Colonic mucosa (tissue), 4 donors: ENCODE results near the gene DPEP2. TPM values are rescaled to one million over a fixed set of nuclear protein-coding genes. Genes with fewer than 3 reads are reported as not detected.
"Not testable (repeated sequence)": the region's sequence is repeated elsewhere in the genome, so short reads cannot be mapped to it uniquely, and the experiment has no call there.

Experiments used
- DNase-seq: peaks from one replicate; pipeline ENCODE4 v3.0.0-alpha.2; 2020
- H3K27ac ChIP-seq: fragments of 200-600 bp; one replicate; pipeline ENCODE4 v1.8.0; 2021
- H3K27me3 ChIP-seq: fragments of 200-600 bp; one replicate; pipeline ENCODE4 v1.8.0; 2021
- H3K36me3 ChIP-seq: fragments of 200-600 bp; one replicate; pipeline ENCODE4 v1.8.0; 2021
- H3K4me1 ChIP-seq: fragments of 200-600 bp; one replicate; pipeline ENCODE4 v1.8.0; 2021; ENCODE audit warnings: mild to moderate bottlenecking
- H3K4me3 ChIP-seq: fragments of 200-600 bp; one replicate; pipeline ENCODE4 v1.8.0; 2021
- H3K9ac ChIP-seq, 2 donors: one replicate each; pipeline ENCODE4 v1.7.0; 2013; ENCODE audit warnings: control low read depth in 2 of 2, low read depth in 2 of 2, low read length in 2 of 2
- H3K9me3 ChIP-seq: fragments of 200-600 bp; one replicate; pipeline ENCODE4 v1.8.0; 2021
- intact Hi-C: fragments of 100-400 bp; cut with DNase I; formaldehyde crosslinking; loops from one replicate; pipeline ENCODE4 v1.14.1; 2022
- total RNA-seq, 2 donors: library from RNA; stranded (reverse); fragmentation: NEBNext Ultra II Directional in 1 of 2; extraction: Animal tissue kit (Norgen Biotek cat#: 25700) in 1 of 2; gene quantifications; one replicate each; pipeline ENCODE4 v1.2.1, GENCODE V29; 2021
- TF ChIP-seq, protein P1 (sequence below): fragments of 200-600 bp; IDR thresholded peaks from one replicate; pipeline ENCODE4 v1.8.0; 2022; ENCODE audit warnings: antibody characterized with exemption, mild to moderate bottlenecking
- donor health status: healthy.
- donor health status: DM: no; HTN: no; CAD: no.
- donor health status: DM: no; HTN: no; CAD: no.

Gene DPEP2, protein sequence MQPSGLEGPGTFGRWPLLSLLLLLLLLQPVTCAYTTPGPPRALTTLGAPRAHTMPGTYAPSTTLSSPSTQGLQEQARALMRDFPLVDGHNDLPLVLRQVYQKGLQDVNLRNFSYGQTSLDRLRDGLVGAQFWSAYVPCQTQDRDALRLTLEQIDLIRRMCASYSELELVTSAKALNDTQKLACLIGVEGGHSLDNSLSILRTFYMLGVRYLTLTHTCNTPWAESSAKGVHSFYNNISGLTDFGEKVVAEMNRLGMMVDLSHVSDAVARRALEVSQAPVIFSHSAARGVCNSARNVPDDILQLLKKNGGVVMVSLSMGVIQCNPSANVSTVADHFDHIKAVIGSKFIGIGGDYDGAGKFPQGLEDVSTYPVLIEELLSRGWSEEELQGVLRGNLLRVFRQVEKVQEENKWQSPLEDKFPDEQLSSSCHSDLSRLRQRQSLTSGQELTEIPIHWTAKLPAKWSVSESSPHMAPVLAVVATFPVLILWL
- under 1 TPM; 0.88 to 0.96 TPM for total RNA-seq

DNA sequence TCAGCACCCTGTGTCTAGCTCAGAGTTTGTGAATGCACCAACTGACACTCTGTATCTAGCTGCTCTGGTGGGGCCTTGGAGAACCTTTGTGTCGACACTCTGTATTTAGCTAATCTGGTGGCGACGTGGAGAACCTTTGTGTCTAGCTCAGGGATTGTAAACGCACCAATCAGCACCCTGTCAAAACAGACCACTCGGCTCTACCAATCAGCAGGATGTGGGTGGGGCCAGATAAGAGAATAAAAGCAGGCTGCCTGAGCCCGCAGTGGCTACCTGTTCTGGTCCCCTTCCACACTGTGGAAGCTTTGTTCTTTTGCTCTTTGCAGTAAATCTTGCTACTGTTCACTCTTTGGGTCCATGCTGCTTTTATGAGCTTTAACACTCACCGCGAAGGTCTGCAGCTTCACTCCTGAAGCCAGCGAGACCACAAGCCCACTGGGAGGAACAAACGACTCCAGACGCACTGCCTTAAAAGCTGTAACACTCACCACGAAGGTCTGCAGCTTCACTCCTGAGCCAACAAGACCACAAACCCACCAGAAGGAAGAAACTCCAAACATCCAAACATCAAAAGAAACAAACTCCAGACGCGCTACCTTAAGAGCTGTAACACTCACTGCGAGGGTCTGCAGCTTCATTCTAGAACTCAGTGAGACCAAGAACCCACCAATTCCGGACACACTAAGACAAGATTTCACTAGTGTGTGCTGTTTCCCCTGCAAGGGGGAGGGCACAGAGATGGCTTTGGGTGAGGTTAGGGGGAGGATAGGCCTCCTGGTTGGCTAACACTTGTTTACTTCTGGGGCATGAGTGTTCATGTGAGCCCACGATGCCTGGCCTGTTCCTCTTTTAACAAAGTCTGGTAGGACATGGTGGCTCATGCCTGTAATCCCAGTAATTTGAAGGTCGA, at the start of gene DPEP2:
DPEP2 (minus strand) TSS at position 706 of the 910 bp plus-strand sequence. CDS start 6,272 bp downstream, outside the sequence.
- Histone ChIP-seq H3K27ac (peak within 1 kb of the TSS; percentile 34), H3K4me3 (peak within 1 kb of the TSS; percentile 0), H3K9ac (peak within 1 kb of the TSS in 1 of 2 donors; percentile 58)
- H3K27me3 ChIP-seq, H3K9me3 ChIP-seq, H3K36me3 ChIP-seq, H3K4me1 ChIP-seq: not testable (repeated sequence)
- DNase-seq: peak; percentile 31
- intact Hi-C loops: loop anchor here (10.0 kb wide), 1 partner anchor 236 kb away; the partner anchor contains the start of gene ESRP2

DNA sequence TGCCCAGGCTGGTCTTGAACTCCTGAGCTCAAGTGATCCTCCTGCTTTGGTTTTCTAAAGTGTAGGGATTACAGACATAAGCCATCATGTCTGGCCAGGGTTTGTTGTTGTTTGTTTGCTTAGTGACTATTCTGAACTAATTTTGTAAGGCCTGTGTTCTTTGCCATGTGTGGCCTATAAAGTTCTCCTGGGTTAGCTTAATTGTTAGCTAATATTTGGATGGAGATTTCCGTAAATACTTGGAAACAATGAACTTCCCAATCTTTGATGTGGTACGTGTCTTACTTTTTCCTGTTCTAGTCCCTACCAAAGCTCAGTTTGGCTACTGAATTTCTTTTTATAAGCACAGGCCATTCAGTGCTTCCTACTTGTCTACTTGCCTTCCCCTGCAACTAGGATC, 48.7 kb upstream of the DPEP2 start:
- H3K4me3 ChIP-seq: no peak overlapping the region
- TF ChIP-seq, protein P1, sequence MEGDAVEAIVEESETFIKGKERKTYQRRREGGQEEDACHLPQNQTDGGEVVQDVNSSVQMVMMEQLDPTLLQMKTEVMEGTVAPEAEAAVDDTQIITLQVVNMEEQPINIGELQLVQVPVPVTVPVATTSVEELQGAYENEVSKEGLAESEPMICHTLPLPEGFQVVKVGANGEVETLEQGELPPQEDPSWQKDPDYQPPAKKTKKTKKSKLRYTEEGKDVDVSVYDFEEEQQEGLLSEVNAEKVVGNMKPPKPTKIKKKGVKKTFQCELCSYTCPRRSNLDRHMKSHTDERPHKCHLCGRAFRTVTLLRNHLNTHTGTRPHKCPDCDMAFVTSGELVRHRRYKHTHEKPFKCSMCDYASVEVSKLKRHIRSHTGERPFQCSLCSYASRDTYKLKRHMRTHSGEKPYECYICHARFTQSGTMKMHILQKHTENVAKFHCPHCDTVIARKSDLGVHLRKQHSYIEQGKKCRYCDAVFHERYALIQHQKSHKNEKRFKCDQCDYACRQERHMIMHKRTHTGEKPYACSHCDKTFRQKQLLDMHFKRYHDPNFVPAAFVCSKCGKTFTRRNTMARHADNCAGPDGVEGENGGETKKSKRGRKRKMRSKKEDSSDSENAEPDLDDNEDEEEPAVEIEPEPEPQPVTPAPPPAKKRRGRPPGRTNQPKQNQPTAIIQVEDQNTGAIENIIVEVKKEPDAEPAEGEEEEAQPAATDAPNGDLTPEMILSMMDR: no peak
- no peaks in the 10 kb centered on the region for H3K36me3 ChIP-seq
- H3K9ac ChIP-seq: no peak overlapping the region
- no peak for DNase-seq
- no peaks in the 10 kb centered on the region for H3K27me3 ChIP-seq
- H3K27ac ChIP-seq: no peak overlapping the region
- intact Hi-C loops: no loop called here
- no peaks in the 10 kb centered on the region for H3K9me3 ChIP-seq
- H3K4me1 ChIP-seq: no peaks in the 10 kb centered on the region

DNA sequence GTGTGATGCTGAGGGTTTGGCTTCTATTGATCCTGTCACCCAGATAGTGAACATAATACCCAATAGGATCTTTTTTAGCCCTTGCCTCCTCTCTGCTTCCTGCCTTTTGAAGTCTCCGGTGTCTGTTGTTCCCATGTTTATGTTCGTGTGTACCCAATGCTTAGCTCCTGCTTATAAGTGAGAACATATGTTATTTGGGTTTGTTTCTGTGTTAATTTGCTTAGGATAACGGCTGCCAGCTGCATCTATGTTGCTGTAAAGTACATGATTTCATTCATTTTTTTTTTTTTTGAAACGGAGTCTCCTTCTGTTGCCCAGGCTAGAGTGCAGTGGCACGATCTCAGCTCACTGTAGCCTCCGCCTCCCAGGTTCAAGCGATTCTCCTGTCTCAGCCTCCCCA, 46.8 kb upstream of the DPEP2 start:
- TF ChIP-seq, protein P1: no peak
- DNase-seq: no peak
- H3K27ac ChIP-seq: no peak overlapping the region
- no peak overlapping the region for H3K9ac ChIP-seq
- intact Hi-C loops: no loop called here
- no peaks in the 10 kb centered on the region for H3K9me3 ChIP-seq
- no peaks in the 10 kb centered on the region for H3K36me3 ChIP-seq
- H3K4me1 ChIP-seq: no peaks in the 10 kb centered on the region
- no peak overlapping the region for H3K4me3 ChIP-seq
- no peaks in the 10 kb centered on the region for H3K27me3 ChIP-seq

DNA sequence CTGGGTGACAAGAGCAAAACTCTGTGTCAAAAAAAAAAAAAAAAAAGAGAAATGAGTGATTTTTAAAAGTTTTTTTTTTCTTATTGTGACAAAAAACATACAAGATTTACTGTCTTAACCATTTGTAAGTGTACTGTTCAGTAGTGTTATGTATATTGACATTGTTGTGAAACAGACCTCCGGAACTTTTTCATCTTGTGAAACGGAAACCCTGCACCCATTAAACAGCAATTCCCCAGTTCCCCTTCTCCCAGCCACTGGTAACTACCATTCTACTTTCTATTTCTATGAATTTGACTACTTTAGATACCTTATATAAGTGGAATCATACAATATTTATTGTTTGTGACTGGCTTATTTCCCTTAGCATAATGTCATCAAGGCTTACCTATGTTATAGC, 42.5 kb upstream of the DPEP2 start:
- no peak overlapping the region for H3K9ac ChIP-seq
- no peaks in the 10 kb centered on the region for H3K9me3 ChIP-seq
- no peaks in the 10 kb centered on the region for H3K36me3 ChIP-seq
- TF ChIP-seq, protein P1: no peak
- no peak overlapping the region for H3K27ac ChIP-seq
- no peak for DNase-seq
- no peaks in the 10 kb centered on the region for H3K4me1 ChIP-seq
- no peak overlapping the region for H3K4me3 ChIP-seq
- intact Hi-C loops: loop anchor here (5.0 kb wide), 1 partner anchor 49 kb away; no protein-coding TSS in a partner anchor
- no peaks in the 10 kb centered on the region for H3K27me3 ChIP-seq

DNA sequence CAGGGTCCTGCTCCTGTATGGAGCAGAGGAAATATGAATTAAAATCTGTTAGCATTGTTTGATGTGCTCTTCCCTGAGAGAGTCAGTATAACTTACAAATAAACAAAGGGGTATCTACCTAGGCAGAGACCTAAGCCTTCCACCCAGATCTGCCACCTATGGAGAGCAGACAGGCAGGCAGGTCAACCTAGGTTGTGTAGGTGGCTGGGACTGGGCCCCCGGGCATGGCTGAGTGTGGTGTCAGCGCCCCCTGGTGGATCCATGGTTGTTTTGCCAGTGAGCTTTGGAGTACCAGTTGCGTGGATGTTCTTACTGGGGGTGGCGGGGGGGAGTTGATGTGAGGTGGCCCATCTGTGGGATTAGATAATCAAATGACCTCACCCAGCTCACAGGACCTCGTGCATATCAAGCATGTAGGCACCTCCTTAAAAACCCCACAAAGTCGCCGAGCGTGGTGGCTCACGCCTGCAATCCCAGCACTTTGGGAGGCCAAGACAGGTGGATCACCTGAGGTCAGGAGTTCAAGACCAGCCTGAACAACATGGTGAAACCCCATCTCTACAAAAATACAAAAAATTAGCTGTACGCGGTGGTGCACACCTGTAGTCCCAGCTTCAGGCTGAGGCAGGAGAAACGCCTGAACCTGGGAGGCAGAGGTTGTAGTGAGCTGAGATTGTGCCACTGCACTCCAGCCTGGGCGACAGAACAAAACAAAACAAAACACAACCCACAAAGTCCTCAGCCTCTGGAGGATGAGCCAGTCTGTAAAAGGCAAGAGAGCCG, 41.4 kb upstream of the DPEP2 start:
- peak; percentile 88 for DNase-seq

More for the DNA sequence above, 41.4 kb upstream of the DPEP2 start:
- H3K4me1 ChIP-seq: no peaks in the 10 kb centered on the region
- intact Hi-C loops: loop anchor here (5.0 kb wide), 1 partner anchor 48 kb away; no protein-coding TSS in a partner anchor
- H3K9me3 ChIP-seq: no peaks in the 10 kb centered on the region
- TF ChIP-seq, protein P1: peak; percentile 71
- H3K27ac ChIP-seq: no peak overlapping the region
- no peaks in the 10 kb centered on the region for H3K27me3 ChIP-seq
- H3K36me3 ChIP-seq: no peaks in the 10 kb centered on the region
- H3K4me3 ChIP-seq: no peak overlapping the region
- no peak overlapping the region for H3K9ac ChIP-seq
